IMR-90 (cell line): Measurements from ENCODE around the gene PARPBP. TPM values are rescaled to one million over a fixed set of nuclear protein-coding genes. Genes with fewer than 3 reads are reported as not detected.

Experiments
- ATAC-seq: fragments of 200-7000 bp; cut with Tn5 transposase; 2 replicates; pipeline ENCODE4 v1.9.1; 2020; ENCODE audit warnings: low read depth, mild to moderate bottlenecking, moderate library complexity
- BruUV-seq: library from RNA; stranded (reverse); fragments of 400-500 nt; replicated peaks from 2 replicates; lab custom pipeline; 2021; lab: Mats Ljungman, UMichigan
- CTCF ChIA-PET: fragments of 300-600 bp; formaldehyde crosslinking; extraction: SDS; loops from one replicate; lab custom pipeline; 2021; ENCODE audit warnings: antibody characterized with exemption; lab: Yijun Ruan, JAX
- POLR2A ChIA-PET: fragments of 300-600 bp; sonication (Branson Sonifier 250); formaldehyde crosslinking; loops from one replicate; lab custom pipeline; 2022; ENCODE audit warnings: antibody characterized with exemption; ENCODE audit not compliant: unreplicated experiment; lab: Charles Lee
- DNase-seq: peaks from one replicate; pipeline ENCODE4 v3.0.0; 2013
- H2AFZ ChIP-seq: replicated peaks from 2 replicates; pipeline ENCODE3; 2013; ENCODE audit warnings: low read length, mild to moderate bottlenecking; ENCODE audit not compliant: poor library complexity
- H2AK5ac ChIP-seq: 2 replicates; pipeline ENCODE4 v1.6.1; 2013; ENCODE audit warnings: low read depth, low read length, inconsistent platforms
- H2AK9ac ChIP-seq: replicated peaks from 2 replicates; pipeline ENCODE3; 2013; ENCODE audit warnings: mild to moderate bottlenecking, low read depth, low read length, moderate library complexity; ENCODE audit not compliant: poor library complexity
- H2BK120ac ChIP-seq: 2 replicates; pipeline ENCODE4 v1.6.1; 2013; ENCODE audit warnings: low read depth, low read length, inconsistent platforms
- H2BK15ac ChIP-seq: 3 replicates; pipeline ENCODE4 v1.6.1; 2013; ENCODE audit warnings: low read depth, low read length, inconsistent platforms
- H2BK20ac ChIP-seq: 2 replicates; pipeline ENCODE4 v1.6.1; 2013; ENCODE audit warnings: low read depth, mild to moderate bottlenecking, inconsistent platforms, low read length, moderate library complexity
- H2BK5ac ChIP-seq: 2 replicates; pipeline ENCODE4 v1.6.1; 2013; ENCODE audit warnings: mild to moderate bottlenecking, low read depth, low read length, inconsistent platforms; ENCODE audit not compliant: poor library complexity, severe bottlenecking
- H3K14ac ChIP-seq: replicated peaks from 2 replicates; pipeline ENCODE4 v1.6.1; 2013; ENCODE audit warnings: low read depth, low read length, inconsistent platforms
- H3K18ac ChIP-seq: 2 replicates; pipeline ENCODE4 v1.6.1; 2013; ENCODE audit warnings: low read depth, low read length, control low read depth
- H3K23ac ChIP-seq: 2 replicates; pipeline ENCODE4 v1.6.1; 2013; ENCODE audit warnings: low read depth, low read length, inconsistent platforms
- H3K27ac ChIP-seq: 2 replicates; pipeline ENCODE4 v1.5.1; 2013; ENCODE audit warnings: mild to moderate bottlenecking, control low read depth, low read length; ENCODE audit not compliant: insufficient read depth
- H3K27me3 ChIP-seq: 2 replicates; pipeline ENCODE4 v1.6.1; 2013; ENCODE audit warnings: low read length; ENCODE audit not compliant: control insufficient read depth, insufficient read depth
- H3K36me3 ChIP-seq: 2 replicates; pipeline ENCODE4 v1.6.1; 2013; ENCODE audit warnings: low read length, mixed read lengths; ENCODE audit not compliant: control insufficient read depth, insufficient read depth
- H3K4ac ChIP-seq: 2 replicates; pipeline ENCODE4 v1.6.1; 2013; ENCODE audit warnings: low read depth, low read length, inconsistent platforms
- H3K4me1 ChIP-seq: 2 replicates; pipeline ENCODE4 v1.6.1; 2013; ENCODE audit warnings: low read length, mixed read lengths; ENCODE audit not compliant: control insufficient read depth, insufficient read depth
- H3K4me2 ChIP-seq: 2 replicates; pipeline ENCODE4 v1.6.1; 2013; ENCODE audit warnings: low read depth, mild to moderate bottlenecking, control low read depth, low read length, moderate library complexity
- H3K4me3 ChIP-seq: 2 replicates; pipeline ENCODE4 v1.5.1; 2013; ENCODE audit warnings: low read depth, mild to moderate bottlenecking, control low read depth, low read length, moderate library complexity; ENCODE audit not compliant: insufficient read depth
- H3K56ac ChIP-seq: 2 replicates; pipeline ENCODE4 v1.6.1; 2013; ENCODE audit warnings: low read length, inconsistent platforms; ENCODE audit not compliant: insufficient read depth; ENCODE audit errors: extremely low read depth
- H3K79me1 ChIP-seq, 2 experiments: 2 replicates each; pipeline ENCODE4 v1.6.1; 2013; ENCODE audit warnings: low read length in 2 of 2, inconsistent platforms in 1 of 2, low read depth in 1 of 2
- H3K9ac ChIP-seq: 2 replicates; pipeline ENCODE4 v1.6.1; 2013; ENCODE audit warnings: low read depth, low read length, control low read depth
- H3K9me1 ChIP-seq: 2 replicates; pipeline ENCODE4 v1.6.1; 2013; ENCODE audit warnings: low read length, inconsistent platforms; ENCODE audit not compliant: insufficient read depth
- H3K9me3 ChIP-seq: 2 replicates; pipeline ENCODE4 v1.6.1; 2013; ENCODE audit warnings: low read length; ENCODE audit not compliant: control insufficient read depth, insufficient read depth
- H4K20me1 ChIP-seq: 2 replicates; pipeline ENCODE4 v1.6.1; 2013; ENCODE audit warnings: low read length, inconsistent platforms; ENCODE audit not compliant: insufficient read depth
- H4K5ac ChIP-seq: 2 replicates; pipeline ENCODE4 v1.6.1; 2013; ENCODE audit warnings: mild to moderate bottlenecking, low read depth, low read length, control low read depth
- H4K8ac ChIP-seq, 2 experiments: 2 replicates each; pipeline ENCODE4 v1.6.1; 2013; ENCODE audit warnings: low read depth in 2 of 2, low read length in 2 of 2, control low read depth in 1 of 2, inconsistent platforms in 1 of 2
- H4K91ac ChIP-seq: 2 replicates; pipeline ENCODE4 v1.6.1; 2013; ENCODE audit warnings: low read depth, low read length, inconsistent platforms; ENCODE audit not compliant: insufficient read depth
- BHLHE40 ChIP-seq: fragments of 150-350 bp; IDR thresholded peaks from 2 replicates; pipeline ENCODE4 v1.6.1; 2016; ENCODE audit warnings: mild to moderate bottlenecking, low read depth, low read length
- CEBPB ChIP-seq: IDR thresholded peaks from 2 replicates; pipeline ENCODE4 v1.6.1; 2012; ENCODE audit warnings: low read depth, low read length, improper control_type of control experiment
- RAD21 ChIP-seq: IDR thresholded peaks from 2 replicates; pipeline ENCODE4 v1.6.1; 2012; ENCODE audit warnings: low read length, improper control_type of control experiment
- dilution Hi-C: fragments of 300-500 bp; cut with HindIII; formaldehyde crosslinking; loops from one replicate; pipeline ENCODE4 v1.14.3; 2018; ENCODE audit warnings: low sequenced_read_pairs; ENCODE audit not compliant: unreplicated experiment
- in situ Hi-C: fragments of 300-500 bp; cut with MboI; formaldehyde crosslinking; loops from 3 replicates; pipeline ENCODE4 v1.14.3; 2019; ENCODE audit warnings: low sequenced_read_pairs, inconsistent platforms, mixed read lengths
- intact Hi-C: fragments of 100-400 bp; cut with micrococcal nuclease; formaldehyde crosslinking; loops from 2 replicates; pipeline ENCODE4 v1.10.0; 2022
- polyA plus RNA-seq, 3 experiments: library from polyadenylated mRNA; depleted of rRNA; stranded (reverse); fragments of >200 nt; gene quantifications; 2 replicates each; pipeline ENCODE4 v1.2.3, GENCODE V29; 2012; ENCODE audit warnings: low replicate concordance in 1 of 3
- total RNA-seq: library from RNA; depleted of rRNA; stranded (reverse); fragments of >200 nt; gene quantifications from 2 replicates; pipeline ENCODE4 v1.2.3, GENCODE V29; 2012

Gene PARPBP
- total and polyA plus RNA-seq, 2 of the 4 experiments (the other 2 are of a cell fraction) = 4.8 to 7.2 TPM

GRCh38 chr12:102172436-102172835 is 52.5 kb downstream of the PARPBP start:
- DNase-seq = peak; percentile 64
- dilution Hi-C loops = no loop called here
- no peak overlapping the region for H3K27ac ChIP-seq

More at GRCh38 chr12:102172436-102172835, 52.5 kb downstream of the PARPBP start:
- Histone ChIP-seq H2BK5ac (no peak overlapping the region), H3K9me1 (no peaks in the 10 kb centered on the region), H4K20me1 (no peaks in the 10 kb centered on the region), H4K5ac (no peak overlapping the region), H2BK120ac (no peak overlapping the region), H2BK20ac (no peak overlapping the region), H3K4me1 (peaks cover 7% of the 10 kb centered on the region), H3K18ac (no peak overlapping the region), H2AK5ac (no peak overlapping the region), H3K14ac (no peak overlapping the region), H4K8ac (no peak overlapping the region), H3K79me1 (no peaks in the 10 kb centered on the region), H2AFZ (no peak overlapping the region), H2AK9ac (no peak overlapping the region), H3K56ac (no peak overlapping the region), H3K9ac (no peak overlapping the region), H3K4me3 (no peak overlapping the region), H3K23ac (no peak overlapping the region), H3K27me3 (no peaks in the 10 kb centered on the region), H3K36me3 (no peaks in the 10 kb centered on the region), H4K91ac (no peak overlapping the region), H3K9me3 (no peaks in the 10 kb centered on the region), H2BK15ac (no peak overlapping the region), H3K4ac (no peak overlapping the region), H3K4me2 (0 out of 2 replicates have a peak overlapping the region, but pooled peaks have one; percentile 31)
- TF ChIP-seq CEBPB (peak; percentile 36; the same call in 1 of the 2 replicates), BHLHE40 (no peak), RAD21 (no peak)
- CTCF ChIA-PET = interaction anchor here (0.9 kb wide), 1 partner anchor 312 kb away, joined by 4 read pairs; no protein-coding TSS in a partner anchor
- POLR2A ChIA-PET = no interaction called here
- BruUV-seq = no TSS peak
- intact Hi-C loops (loop anchor here (5.0 kb wide), 3 partner anchors 215 to 530 kb away; no protein-coding TSS in a partner anchor), in situ Hi-C loops (no loop called here)
- 0 out of 2 replicates have a peak, but pooled peaks have one; percentile 19 for ATAC-seq
